Measurements from ENCODE around the gene LRP1-AS.

DNA sequence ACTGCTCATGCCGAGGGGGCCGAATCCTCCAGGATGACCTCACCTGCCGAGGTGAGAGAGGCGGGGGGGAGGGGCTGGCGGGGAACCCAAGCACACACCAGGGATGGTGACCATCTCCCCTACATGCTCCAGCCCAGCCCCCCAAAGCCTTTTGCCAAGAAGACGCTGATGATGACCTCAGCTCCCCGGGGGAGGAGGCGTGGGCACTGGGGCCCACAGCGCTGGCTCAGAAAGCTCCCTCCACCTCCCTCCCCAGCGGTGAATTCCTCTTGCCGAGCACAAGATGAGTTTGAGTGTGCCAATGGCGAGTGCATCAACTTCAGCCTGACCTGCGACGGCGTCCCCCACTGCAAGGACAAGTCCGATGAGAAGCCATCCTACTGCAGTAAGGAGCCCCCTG lies 45.5 kb upstream of the LRP1-AS start:
- TF ChIP-seq CTCF (IDR thresholded peaks at IDR 0.05 in 2 of 3, conservative IDR thresholded peaks at IDR 0.05 in 1 of 3; ENCODE audit: borderline replicate concordance in 1 of 3, insufficient read depth in 1 of 3, low read depth in 2 of 3, low read length in 2 of 3) (no peak), ZNF274 (IDR thresholded peaks at IDR 0.05; ENCODE audit: low read depth, low read length) (no peak), JUND (IDR thresholded peaks at IDR 0.05) (no peak), EZH2 (IDR thresholded peaks at IDR 0.05) (no peak), SIN3A (IDR thresholded peaks at IDR 0.05; ENCODE audit: low read depth) (no peak), EZH2phosphoT487 (IDR thresholded peaks at IDR 0.05; ENCODE audit: borderline replicate concordance) (no peak), POLR2AphosphoS5 (IDR thresholded peaks at IDR 0.05; ENCODE audit: low read depth, low read length) (no peak), TCF7L2 (IDR thresholded peaks at IDR 0.05; ENCODE audit: borderline replicate concordance, extremely low read depth, insufficient read depth, insufficient read length) (no peak), SRF (IDR thresholded peaks at IDR 0.05; ENCODE audit: low read depth) (no peak), POLR2A (IDR thresholded peaks at IDR 0.05; ENCODE audit: borderline replicate concordance, extremely low read depth, insufficient read depth, insufficient read length) (no peak), REST (IDR thresholded peaks at IDR 0.05; ENCODE audit: low read depth) (no peak)
- TF ChIP-seq, protein P1, sequence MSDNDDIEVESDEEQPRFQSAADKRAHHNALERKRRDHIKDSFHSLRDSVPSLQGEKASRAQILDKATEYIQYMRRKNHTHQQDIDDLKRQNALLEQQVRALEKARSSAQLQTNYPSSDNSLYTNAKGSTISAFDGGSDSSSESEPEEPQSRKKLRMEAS (IDR thresholded peaks at IDR 0.05): no peak

All from HCT116 (cell line).